ENCODE measurements around the gene PDCD1.

Gene PDCD1

GRCh38 chr2:241852981-241853631 lies 5.6 kb downstream of the PDCD1 start:
- no peak for DNase-seq (ENCODE audit: low read depth in 2 of 2)

GRCh38 chr2:241852116-241852980 lies 6.3 kb downstream of the PDCD1 start:
- DNase-seq (ENCODE audit: low read depth in 2 of 2) = no peak

- no peak for DNase-seq (ENCODE audit: low read depth in 2 of 2)
Measured at GRCh38 chr2:241851325-241852115, 7.2 kb downstream of the PDCD1 start.

- DNase-seq (ENCODE audit: low read depth in 2 of 2) = no peak
Measured at GRCh38 chr2:241850544-241851324, 8.0 kb downstream of the PDCD1 start.

GRCh38 chr2:241849616-241850543 lies 8.8 kb downstream of the PDCD1 start:
- DNase-seq (ENCODE audit: low read depth in 2 of 2) = no peak

GRCh38 chr2:241848761-241849615 lies 9.7 kb downstream of the PDCD1 start:
- no peak for DNase-seq (ENCODE audit: low read depth in 2 of 2)

GRCh38 chr2:241846406-241846805 lies 12.3 kb downstream of the PDCD1 start:
- DNase-seq (ENCODE audit: low read depth in 2 of 2) = no peak

GRCh38 chr2:241844831-241845578 lies 13.7 kb downstream of the PDCD1 start:
- no peak for DNase-seq (ENCODE audit: low read depth in 2 of 2)

GRCh38 chr2:241844066-241844728 lies 14.5 kb downstream of the PDCD1 start:
- DNase-seq (ENCODE audit: low read depth in 2 of 2) = peak; percentile 70 to 82

- no peak for DNase-seq (ENCODE audit: low read depth in 2 of 2)
Measured at GRCh38 chr2:241843321-241844065, 15.2 kb downstream of the PDCD1 start.

GRCh38 chr2:241842620-241843211 lies 16.0 kb downstream of the PDCD1 start:
- DNase-seq (ENCODE audit: low read depth in 2 of 2) = no peak

- DNase-seq (ENCODE audit: low read depth in 2 of 2) = no peak
Measured at GRCh38 chr2:241842067-241842415, 16.7 kb downstream of the PDCD1 start.

GRCh38 chr2:241841181-241842066 lies 17.3 kb downstream of the PDCD1 start:
- DNase-seq (ENCODE audit: low read depth in 2 of 2) = no peak

- no peak for DNase-seq (ENCODE audit: low read depth in 2 of 2)
Measured at GRCh38 chr2:241837197-241837965, 21.3 kb downstream of the PDCD1 start.

GRCh38 chr2:241836292-241836691 lies 22.4 kb downstream of the PDCD1 start:
- DNase-seq (ENCODE audit: low read depth in 2 of 2) = no peak

Data from stimulated activated CD4-positive, alpha-beta T cell treated with anti-CD3 and anti-CD28 coated beads, Interleukin-1b, Interleukin-23, amount 100 ng/mL, for 4 hours (primary cell).